Tongue (tissue), 2 donors: ENCODE data around the gene PCDHGB3. TPM values are rescaled to one million over a fixed set of nuclear protein-coding genes. Genes with fewer than 3 reads are reported as not detected.
A peak's percentile ranks its signal among the peaks of the same experiment; 100 is the strongest.
"Not testable (repeated sequence)": the region's sequence is repeated elsewhere in the genome, so short reads cannot be mapped to it uniquely, and the experiment has no call there.

Source experiments
- DNase-seq: peaks from one replicate; pipeline ENCODE4 v3.0.0-alpha.2; 2015
- total RNA-seq: library from RNA; depleted of rRNA; stranded (reverse); fragments of >200 nt; gene quantifications from one replicate; pipeline ENCODE4 v1.2.3, GENCODE V29; 2014

Gene PCDHGB3
- total RNA-seq, 1 donor from 2014 or later, result 5.7 TPM

- DNase-seq, result no peak
These were observed 22.6 kb downstream of the PCDHGB3 start, which contains the start of gene PCDHGA8 for GRCh38 chr5:141392429-141393198. PCDHGA8 (plus strand) TSS chr5:141392633; CDS start chr5:141392814, 181 bp downstream.

- DNase-seq, result no peak
These were observed 23.2 kb downstream of the PCDHGB3 start for GRCh38 chr5:141393267-141393666.

GRCh38 chr5:141394401-141395187 lies 24.6 kb downstream of the PCDHGB3 start:
- not testable (repeated sequence) for DNase-seq

- peak; percentile 16 for DNase-seq
These were observed 27.9 kb downstream of the PCDHGB3 start, which contains the start of gene PCDHGB5 for GRCh38 chr5:141397756-141398551. PCDHGB5 (plus strand) TSS chr5:141397947; CDS start chr5:141398128, 181 bp downstream.

GRCh38 chr5:141398608-141399007 lies 28.6 kb downstream of the PCDHGB3 start:
- no peak for DNase-seq

GRCh38 chr5:141399555-141400258 lies 29.7 kb downstream of the PCDHGB3 start:
- DNase-seq, result no peak

GRCh38 chr5:141402553-141403243 lies 32.7 kb downstream of the PCDHGB3 start, which contains the start of gene PCDHGA9:
PCDHGA9 (plus strand) TSS chr5:141402778; CDS start chr5:141402953, 175 bp downstream.
- peak; percentile 33 for DNase-seq

GRCh38 chr5:141403387-141403786 lies 33.3 kb downstream of the PCDHGB3 start:
- no peak for DNase-seq

- peak; percentile 50 for DNase-seq
These were observed 37.9 kb downstream of the PCDHGB3 start, which contains the start of gene PCDHGB6 for GRCh38 chr5:141407790-141408505. PCDHGB6 (plus strand) TSS chr5:141408021; CDS start chr5:141408203, 182 bp downstream.

GRCh38 chr5:141409598-141410306 lies 39.7 kb downstream of the PCDHGB3 start:
- no peak for DNase-seq

GRCh38 chr5:141411575-141411974 lies 41.5 kb downstream of the PCDHGB3 start:
- no peak for DNase-seq

GRCh38 chr5:141412854-141413539 lies 43.0 kb downstream of the PCDHGB3 start, which contains the start of gene PCDHGA10:
PCDHGA10 (plus strand) TSS chr5:141412987; CDS start chr5:141413176, 189 bp downstream.
- peak; percentile 39 for DNase-seq

- DNase-seq, result no peak
These were observed 43.6 kb downstream of the PCDHGB3 start for GRCh38 chr5:141413540-141414069.

GRCh38 chr5:141414548-141415274 lies 44.7 kb downstream of the PCDHGB3 start:
- DNase-seq, result not testable (repeated sequence)

- not testable (repeated sequence) for DNase-seq
These were observed 45.2 kb downstream of the PCDHGB3 start for GRCh38 chr5:141415275-141415618.

- peak; percentile 64 for DNase-seq
These were observed 47.6 kb downstream of the PCDHGB3 start, which contains the start of gene PCDHGB7 for GRCh38 chr5:141417494-141418172. PCDHGB7 (plus strand) TSS chr5:141417677; CDS start chr5:141417860, 183 bp downstream.
